Activated CD8-positive, alpha-beta T cell treated with anti-CD3 and anti-CD28 coated beads for 36 hours (primary cell): ENCODE results near the gene TRNT1. TPM values are rescaled to one million over a fixed set of nuclear protein-coding genes. Genes with fewer than 3 reads are reported as not detected.

Source experiments
- ATAC-seq: fragments of 200-7000 bp; cut with Tn5 transposase; one replicate; pipeline ENCODE4 v1.10.0; 2021; ENCODE audit warnings: mild to moderate bottlenecking, moderate library complexity
- CTCF ChIA-PET: fragments of 350-600 bp; sonication (Branson Sonifier 250); formaldehyde crosslinking; loops from one replicate; lab custom pipeline; 2021; ENCODE audit warnings: antibody characterized with exemption; lab: Charles Lee
- POLR2A ChIA-PET: fragments of 350-600 bp; sonication (Branson Sonifier 250); formaldehyde crosslinking; loops from one replicate; lab custom pipeline; 2021; ENCODE audit warnings: antibody characterized with exemption; lab: Charles Lee
- DNase-seq: peaks from one replicate; pipeline ENCODE4 v3.0.0-alpha.2; 2020
- H3K27ac Mint-ChIP-seq: one replicate; pipeline ENCODE4 v1.8.0; 2021; ENCODE audit warnings: mild to moderate bottlenecking, mixed read lengths
- H3K27me3 Mint-ChIP-seq: one replicate; pipeline ENCODE4 v1.8.0; 2021; ENCODE audit warnings: mixed read lengths
- H3K36me3 Mint-ChIP-seq: one replicate; pipeline ENCODE4 v1.8.0; 2021; ENCODE audit warnings: low read depth, mixed read lengths
- H3K4me1 Mint-ChIP-seq: one replicate; pipeline ENCODE4 v1.8.0; 2021; ENCODE audit warnings: low read depth, mixed read lengths
- H3K4me3 Mint-ChIP-seq: one replicate; pipeline ENCODE4 v1.8.0; 2021; ENCODE audit warnings: mild to moderate bottlenecking, moderate library complexity, mixed read lengths
- H3K9me3 Mint-ChIP-seq: one replicate; pipeline ENCODE4 v1.8.0; 2021; ENCODE audit warnings: mixed read lengths
- intact Hi-C: fragments of 100-400 bp; cut with micrococcal nuclease; formaldehyde crosslinking; loops from one replicate; pipeline ENCODE4 v1.10.0; 2022
- total RNA-seq, 2 experiments: library from RNA; stranded (reverse); gene quantifications; one replicate each; pipeline ENCODE4 v1.2.3, GENCODE V29; 2021
- TF ChIP-seq, protein P1 (sequence below): fragments of 200-600 bp; IDR thresholded peaks from one replicate; pipeline ENCODE4 v1.8.0; 2022; ENCODE audit warnings: antibody characterized with exemption, mild to moderate bottlenecking

Gene TRNT1
- total RNA-seq, 2 experiments from 2014 or later, result 44.9 to 45.8 TPM

GRCh38 chr3:3110749-3111361 lies 15.9 kb upstream of the TRNT1 start:
- no peaks in the 10 kb centered on the region for H3K9me3 Mint-ChIP-seq
- ChIA-PET CTCF (no interaction called here), POLR2A (no interaction called here)
- H3K27me3 Mint-ChIP-seq, result peaks cover 2% of the 10 kb centered on the region
- DNase-seq (no peak), ATAC-seq (no peak)
- H3K27ac Mint-ChIP-seq, result no peak overlapping the region
- H3K4me3 Mint-ChIP-seq, result no peak overlapping the region
- no peaks in the 10 kb centered on the region for H3K36me3 Mint-ChIP-seq
- intact Hi-C loops, result no loop called here
- peaks cover 6% of the 10 kb centered on the region for H3K4me1 Mint-ChIP-seq
- TF ChIP-seq, protein P1, sequence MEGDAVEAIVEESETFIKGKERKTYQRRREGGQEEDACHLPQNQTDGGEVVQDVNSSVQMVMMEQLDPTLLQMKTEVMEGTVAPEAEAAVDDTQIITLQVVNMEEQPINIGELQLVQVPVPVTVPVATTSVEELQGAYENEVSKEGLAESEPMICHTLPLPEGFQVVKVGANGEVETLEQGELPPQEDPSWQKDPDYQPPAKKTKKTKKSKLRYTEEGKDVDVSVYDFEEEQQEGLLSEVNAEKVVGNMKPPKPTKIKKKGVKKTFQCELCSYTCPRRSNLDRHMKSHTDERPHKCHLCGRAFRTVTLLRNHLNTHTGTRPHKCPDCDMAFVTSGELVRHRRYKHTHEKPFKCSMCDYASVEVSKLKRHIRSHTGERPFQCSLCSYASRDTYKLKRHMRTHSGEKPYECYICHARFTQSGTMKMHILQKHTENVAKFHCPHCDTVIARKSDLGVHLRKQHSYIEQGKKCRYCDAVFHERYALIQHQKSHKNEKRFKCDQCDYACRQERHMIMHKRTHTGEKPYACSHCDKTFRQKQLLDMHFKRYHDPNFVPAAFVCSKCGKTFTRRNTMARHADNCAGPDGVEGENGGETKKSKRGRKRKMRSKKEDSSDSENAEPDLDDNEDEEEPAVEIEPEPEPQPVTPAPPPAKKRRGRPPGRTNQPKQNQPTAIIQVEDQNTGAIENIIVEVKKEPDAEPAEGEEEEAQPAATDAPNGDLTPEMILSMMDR, result no peak

DNA sequence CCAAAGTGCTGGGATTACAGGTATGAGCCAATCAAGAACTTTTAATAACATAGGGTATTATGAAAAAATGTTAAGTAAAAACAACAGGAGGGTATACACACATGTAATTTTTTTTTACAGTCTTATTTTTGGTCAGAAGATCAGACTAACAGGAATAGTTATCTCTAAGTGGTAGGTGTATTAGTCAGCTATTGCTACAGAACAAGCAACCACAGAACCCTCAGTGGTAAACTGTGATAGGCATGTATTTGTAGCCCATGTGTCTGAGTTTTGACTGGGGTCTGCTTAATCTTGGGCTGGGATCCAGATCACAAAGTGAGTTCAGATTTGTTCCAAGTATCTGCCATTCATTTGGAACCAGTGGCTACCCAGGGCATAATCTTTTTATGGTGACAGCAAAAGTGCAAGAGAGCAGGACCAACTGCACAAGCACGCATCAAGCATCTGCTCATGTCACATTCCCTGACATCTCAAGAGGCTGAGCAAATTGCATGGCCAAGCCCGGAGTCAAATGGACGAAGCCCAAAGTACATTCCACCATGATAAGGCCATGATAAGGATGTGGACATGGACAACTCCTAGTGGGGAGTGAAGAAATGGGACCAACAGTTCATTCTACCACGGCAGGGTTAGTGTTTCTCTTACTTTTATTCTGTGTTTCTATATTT lies 13.6 kb upstream of the TRNT1 start:
- DNase-seq (no peak), ATAC-seq (no peak)
- Mint-ChIP-seq H3K27me3 (no peaks in the 10 kb centered on the region), H3K36me3 (no peaks in the 10 kb centered on the region), H3K27ac (no peak overlapping the region), H3K4me3 (no peak overlapping the region), H3K4me1 (peaks cover 6% of the 10 kb centered on the region), H3K9me3 (no peaks in the 10 kb centered on the region)
- TF ChIP-seq, protein P1, result no peak
- CTCF ChIA-PET, result no interaction called here
- POLR2A ChIA-PET, result no interaction called here
- intact Hi-C loops, result no loop called here

GRCh38 chr3:3117651-3118050 lies 9.1 kb upstream of the TRNT1 start:
- no peak for ATAC-seq
- no peak overlapping the region for H3K27ac Mint-ChIP-seq
- intact Hi-C loops, result no loop called here
- ChIA-PET CTCF (no interaction called here), POLR2A (no interaction called here)
- H3K27me3 Mint-ChIP-seq, result no peaks in the 10 kb centered on the region
- DNase-seq, result no peak
- H3K36me3 Mint-ChIP-seq, result no peaks in the 10 kb centered on the region
- peaks cover 1% of the 10 kb centered on the region for H3K4me1 Mint-ChIP-seq
- TF ChIP-seq, protein P1, result no peak
- no peak overlapping the region for H3K4me3 Mint-ChIP-seq
- H3K9me3 Mint-ChIP-seq, result no peaks in the 10 kb centered on the region

GRCh38 chr3:3119393-3119851 lies 7.3 kb upstream of the TRNT1 start:
- peak; percentile 32 for DNase-seq
- CTCF ChIA-PET, result no interaction called here

More at GRCh38 chr3:3119393-3119851, 7.3 kb upstream of the TRNT1 start:
- peaks cover 1% of the 10 kb centered on the region for H3K4me1 Mint-ChIP-seq
- H3K27me3 Mint-ChIP-seq, result no peaks in the 10 kb centered on the region
- POLR2A ChIA-PET, result no interaction called here
- TF ChIP-seq, protein P1, result no peak
- no peaks in the 10 kb centered on the region for H3K36me3 Mint-ChIP-seq
- intact Hi-C loops, result no loop called here
- no peaks in the 10 kb centered on the region for H3K9me3 Mint-ChIP-seq
- ATAC-seq, result peak; percentile 82
- no peak overlapping the region for H3K27ac Mint-ChIP-seq
- H3K4me3 Mint-ChIP-seq, result no peak overlapping the region
